ENCODE data around the gene ATXN10.

The ATXN10 gene

DNA sequence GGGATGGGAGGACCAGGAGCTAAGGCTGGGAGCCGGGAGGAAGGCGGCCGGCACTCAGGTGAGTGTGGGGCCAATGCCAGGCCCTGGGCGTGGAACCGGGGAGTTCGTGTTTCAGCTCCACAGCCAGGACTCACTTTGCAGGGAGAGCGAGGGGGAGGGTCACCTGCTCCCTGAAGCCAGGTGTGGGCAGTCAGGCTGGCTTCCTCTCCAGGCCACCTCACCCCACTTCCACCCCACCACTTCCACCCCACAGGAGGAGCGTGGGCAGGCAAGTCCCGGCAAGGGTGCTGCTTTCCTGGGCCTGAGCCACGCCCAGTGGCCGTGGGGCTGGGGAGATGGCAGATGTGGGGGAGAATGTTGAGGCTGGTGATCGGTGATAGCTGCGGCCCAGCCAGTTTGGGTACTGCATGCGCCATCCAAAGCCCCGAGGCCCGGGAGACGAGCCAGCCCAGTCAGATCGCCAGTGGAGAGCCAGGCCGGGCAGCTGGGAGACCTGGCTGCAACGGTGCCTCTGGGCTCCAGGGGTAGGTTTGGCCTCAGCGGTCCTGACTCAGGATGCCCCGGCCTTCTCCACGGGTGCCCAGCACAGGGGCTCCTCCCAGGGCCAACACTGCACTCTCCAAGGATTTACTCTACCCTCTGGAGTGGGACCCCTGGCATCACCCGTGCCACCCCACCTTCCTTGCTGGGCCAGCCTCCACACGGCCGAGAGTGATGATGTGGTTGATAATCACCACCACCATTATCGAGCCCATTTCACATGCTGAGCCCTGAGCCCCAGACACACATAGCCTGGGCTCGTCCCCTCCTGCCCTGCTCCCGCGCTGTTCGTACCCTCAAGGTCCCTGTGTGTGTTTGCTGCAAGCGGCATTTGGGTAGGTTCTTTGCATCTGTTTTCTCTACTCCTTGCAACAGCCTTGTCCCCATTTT lies 211.5 kb downstream of the ATXN10 start:
- DNase-seq = no peak

DNA sequence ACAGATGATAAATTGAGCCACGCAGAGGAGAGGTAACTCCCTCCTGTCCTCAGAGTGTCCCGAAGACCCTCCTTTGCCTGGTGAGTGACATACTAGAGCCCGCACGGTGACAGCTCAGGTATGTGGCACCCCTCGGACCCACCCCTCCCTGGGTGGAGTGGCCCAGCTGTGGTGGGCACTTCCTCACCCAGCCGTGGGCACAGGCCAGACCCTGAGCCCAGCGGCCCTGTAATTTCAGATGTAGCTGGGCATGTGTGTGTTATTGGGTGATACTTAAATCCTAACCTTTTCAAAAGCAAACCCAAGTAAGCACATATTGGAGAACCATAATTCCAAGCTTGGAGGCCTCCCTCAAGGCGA lies 212.2 kb downstream of the ATXN10 start:
- no peak for DNase-seq

DNA sequence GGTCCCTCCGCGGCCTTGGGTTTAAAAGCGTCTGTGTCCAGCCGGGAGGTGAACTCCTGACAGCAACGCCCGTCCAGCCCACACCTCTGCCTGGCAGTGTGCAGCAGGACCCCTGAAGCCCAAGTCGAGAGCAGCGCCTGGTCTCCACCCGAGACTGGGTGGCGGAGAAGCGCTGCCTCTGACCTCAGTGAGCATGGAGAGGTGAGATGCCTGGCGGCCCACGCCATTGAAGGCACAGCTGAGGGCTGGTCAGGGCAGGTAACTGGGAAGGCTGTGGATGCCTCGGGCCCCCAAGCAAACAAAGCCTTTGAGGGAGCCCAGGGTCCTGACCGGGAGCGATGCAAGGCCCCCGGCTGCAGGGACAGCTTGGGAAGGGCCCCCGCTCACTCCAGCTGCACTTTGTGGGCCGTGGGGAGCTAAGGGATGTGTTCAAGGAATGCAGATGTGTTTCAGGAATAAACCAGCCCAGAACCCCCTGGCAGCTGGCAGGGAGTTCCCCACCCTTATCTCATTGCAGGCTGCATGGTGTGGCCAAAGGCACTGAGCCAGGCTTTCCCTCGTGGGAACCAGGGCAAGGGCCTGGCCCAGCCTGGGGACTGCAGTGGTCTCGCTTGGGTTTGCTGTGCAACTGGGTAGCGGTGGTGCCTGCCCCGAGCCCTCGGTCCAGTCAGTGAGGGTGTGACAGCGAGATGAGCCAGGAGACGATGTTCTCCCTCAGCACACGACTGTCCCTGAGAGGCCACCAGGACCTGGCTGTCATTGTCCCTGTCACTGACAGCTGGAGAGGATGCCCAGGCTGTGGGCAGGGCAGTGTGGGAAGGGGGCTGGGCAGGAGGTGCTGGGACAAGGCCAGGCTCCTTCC lies 212.8 kb downstream of the ATXN10 start:
- no peak for DNase-seq

DNA sequence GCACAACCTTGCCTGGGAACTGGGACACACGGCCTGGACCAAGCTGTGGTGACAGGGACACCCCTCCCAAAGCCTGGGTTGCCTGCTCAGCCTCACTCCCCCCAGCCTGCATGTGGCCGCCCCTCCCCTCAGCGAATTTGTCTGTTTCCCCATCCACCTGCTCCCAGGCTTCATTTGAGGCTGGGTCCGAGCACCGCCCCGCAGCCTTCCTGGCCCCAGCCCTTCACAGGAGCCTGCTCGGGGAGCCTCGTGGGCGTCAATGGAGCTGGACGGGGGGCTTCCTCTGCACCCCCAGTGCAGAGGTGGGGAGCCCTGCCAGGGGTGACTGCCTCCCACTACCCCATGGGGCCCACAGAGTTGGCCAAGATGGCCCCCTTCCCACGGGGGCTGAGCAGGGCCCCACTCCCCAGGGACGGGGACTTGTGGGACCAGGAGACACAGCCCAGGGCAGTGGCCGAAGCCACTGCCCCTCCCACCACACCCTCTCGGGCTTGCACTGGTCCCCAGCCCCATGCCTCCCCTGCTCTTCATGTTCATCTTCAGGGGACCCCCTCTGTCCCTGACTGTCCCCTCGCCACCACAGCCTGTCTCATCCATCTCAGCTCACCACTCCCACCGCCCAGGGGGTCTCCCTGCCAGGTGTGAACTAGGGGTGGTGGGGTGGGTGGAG lies 213.7 kb downstream of the ATXN10 start:
- DNase-seq = no peak

DNA sequence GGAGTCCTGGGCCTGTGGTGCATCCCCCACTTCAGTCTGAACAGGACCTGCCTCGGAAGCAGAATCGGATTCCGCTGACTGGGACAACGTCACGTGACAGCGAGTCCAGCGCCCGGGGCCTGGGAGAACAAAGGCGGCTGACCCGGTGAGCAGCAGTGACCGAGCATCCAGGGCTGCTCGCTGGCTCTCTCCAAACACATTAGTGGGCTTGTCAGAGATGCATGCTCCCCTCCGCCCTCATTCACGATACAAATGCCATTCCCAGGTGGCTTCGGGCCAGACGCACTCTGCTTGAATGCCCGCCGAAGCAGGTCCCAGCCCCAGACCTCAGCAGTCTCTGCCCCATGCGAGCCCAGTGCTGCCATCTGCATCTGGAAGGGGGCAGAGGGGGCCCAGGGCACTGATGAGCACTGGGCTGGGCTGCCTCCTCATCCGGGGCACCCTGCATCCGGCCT lies 214.3 kb downstream of the ATXN10 start:
- DNase-seq = no peak

GRCh38 chr22:45886540-45886939 lies 214.9 kb downstream of the ATXN10 start:
- DNase-seq = no peak

DNA sequence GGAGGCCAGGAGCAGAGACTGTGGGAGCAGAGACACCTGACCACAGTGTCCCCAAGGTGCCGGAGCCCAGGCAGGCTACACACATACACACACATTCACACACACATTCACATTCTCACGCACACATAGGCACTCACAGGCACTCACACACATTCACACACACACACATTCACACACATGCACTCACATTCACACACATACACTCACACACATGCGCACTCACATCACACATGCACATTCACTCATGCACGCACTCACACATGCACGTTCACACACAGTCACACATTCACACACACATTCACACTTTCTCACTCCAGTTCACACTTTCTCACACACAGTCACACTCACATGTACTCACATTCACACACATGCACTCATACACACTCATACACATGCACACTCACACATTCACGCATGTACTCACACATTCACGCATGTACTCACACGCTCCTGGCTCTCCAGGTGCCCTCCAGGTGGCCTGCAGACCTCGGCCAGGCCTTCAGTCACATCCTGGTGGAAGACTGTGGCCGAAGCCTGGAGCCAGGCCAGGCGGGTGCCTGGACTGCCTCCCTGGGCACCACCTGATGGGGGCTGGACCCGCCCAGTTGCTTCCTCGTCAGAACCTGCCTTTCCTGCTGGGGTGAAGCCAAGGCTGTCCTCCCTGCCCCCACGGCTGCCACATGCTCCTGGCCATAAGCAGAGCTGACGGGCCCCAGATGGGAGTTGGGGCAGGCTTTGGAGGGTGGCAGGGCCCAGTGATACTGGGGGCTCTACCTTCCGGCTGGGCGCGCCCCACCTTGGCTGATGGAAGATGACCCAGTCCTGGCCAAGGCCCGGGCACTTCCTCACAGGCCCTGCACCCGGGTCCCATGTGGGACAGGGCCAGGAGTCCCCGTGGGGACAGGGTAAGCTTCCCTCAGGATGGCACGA lies 215.8 kb downstream of the ATXN10 start:
- DNase-seq = no peak

GRCh38 chr22:45888221-45889092 lies 216.8 kb downstream of the ATXN10 start:
- DNase-seq = no peak

DNA sequence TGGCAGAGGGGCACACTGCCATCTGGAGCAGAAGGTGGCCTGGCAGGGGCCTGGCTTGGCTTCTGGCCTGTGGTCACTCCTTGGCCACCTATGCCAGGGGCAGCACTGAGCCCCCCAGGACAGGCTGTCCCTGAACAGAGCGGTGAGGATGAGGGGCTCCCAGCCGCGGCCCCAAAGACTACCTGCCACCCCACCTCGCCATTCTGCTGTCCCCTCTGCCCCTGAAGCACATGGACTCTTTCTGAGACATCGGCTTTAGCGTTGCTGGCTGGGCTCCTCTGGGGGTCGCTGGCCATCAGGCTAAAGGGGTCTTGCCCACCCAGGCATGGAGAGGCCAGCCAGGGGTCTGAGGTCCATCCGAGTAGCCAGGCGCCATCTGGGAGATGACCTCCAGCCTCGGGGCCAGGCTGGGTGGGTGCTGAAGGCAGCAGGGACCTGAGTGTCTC lies 217.5 kb downstream of the ATXN10 start:
- DNase-seq = no peak

- DNase-seq = no peak
Measured at GRCh38 chr22:45889539-45890350, 218.1 kb downstream of the ATXN10 start.

GRCh38 chr22:45890351-45890635 lies 218.7 kb downstream of the ATXN10 start:
- DNase-seq = no peak

DNA sequence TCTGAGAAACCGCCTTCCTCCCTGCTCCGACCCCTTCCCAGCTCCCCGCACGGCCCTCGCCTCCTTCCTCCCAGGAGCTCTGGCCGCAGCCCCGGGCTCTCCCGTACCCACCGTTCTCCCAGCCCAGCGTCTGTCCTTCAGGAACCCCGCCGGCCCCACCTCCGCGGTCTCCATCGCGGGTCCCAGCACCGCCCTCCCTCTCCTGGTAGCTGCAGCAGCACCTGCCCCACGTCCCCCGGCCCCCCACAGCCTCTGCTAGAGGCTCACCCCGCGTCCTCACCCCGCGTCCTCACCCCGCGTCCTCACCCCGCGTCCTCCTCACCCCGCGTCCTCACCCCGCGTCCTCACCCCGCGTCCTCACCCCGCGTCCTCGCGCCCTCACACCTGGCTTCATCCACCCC lies 219.4 kb downstream of the ATXN10 start:
- no peak for DNase-seq

DNA sequence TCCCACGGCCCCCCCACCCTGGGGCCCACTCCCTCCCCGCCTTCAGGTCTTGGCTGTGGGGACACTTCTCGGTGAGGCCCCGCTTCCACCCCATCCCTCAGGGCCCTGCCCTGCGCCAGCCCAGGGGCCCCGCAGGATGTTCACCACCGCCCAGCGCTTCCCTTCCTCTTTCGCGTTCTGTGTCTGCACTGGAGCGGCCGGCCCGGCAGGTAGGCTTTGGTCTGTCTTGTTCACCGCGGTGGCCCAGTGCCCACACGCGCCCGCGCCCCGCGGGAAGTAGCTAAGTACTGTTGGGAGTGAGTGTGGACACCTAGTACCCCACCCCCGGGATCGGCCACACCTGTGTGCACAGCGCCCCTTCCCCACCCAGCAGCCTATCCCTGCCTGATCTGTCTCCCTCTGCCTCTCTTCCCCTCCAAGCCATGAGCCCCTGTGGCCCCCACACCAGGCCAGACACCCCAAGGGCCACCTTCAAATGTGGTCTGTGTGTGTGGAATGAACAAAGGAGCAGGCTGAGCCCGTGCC lies 219.9 kb downstream of the ATXN10 start:
- no peak for DNase-seq

GRCh38 chr22:45891996-45892621 lies 220.5 kb downstream of the ATXN10 start:
- no peak for DNase-seq

DNA sequence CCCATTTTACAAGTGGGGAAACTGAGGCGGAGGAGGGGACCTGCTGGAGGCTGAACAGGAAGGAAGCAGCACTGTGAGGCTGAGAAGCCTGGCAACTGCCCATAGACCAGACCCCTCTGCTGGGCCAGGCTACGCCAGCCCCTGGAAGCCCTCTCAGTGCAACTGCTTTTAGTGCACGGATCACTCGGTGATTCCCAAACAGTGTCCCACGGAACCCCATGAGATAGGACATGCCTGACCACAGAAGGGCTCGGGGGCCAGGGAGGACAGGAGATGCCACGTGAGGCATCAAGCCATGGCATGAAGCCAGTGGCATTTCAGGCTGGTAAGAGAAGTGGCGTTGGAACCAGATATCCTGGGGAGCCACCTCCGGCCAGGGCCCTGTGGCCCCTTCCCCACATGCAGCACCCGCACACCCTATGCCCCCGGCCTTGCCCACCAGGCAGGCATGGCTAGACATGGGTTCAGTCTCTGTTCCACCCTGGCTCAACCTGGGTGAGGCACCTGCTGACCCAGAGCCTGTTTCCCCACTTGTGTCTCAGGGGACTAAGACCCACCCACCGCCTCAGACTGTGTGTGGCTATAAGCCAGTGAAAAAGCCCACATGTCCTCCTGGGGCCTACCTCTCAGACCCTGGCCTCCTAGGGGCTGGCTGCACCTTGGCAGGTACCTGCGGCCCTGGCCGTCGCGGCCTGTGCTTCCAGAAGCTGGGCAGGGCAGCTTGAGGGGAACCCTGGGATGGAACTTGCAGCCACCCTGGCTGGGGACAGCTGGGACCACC lies 221.2 kb downstream of the ATXN10 start:
- DNase-seq = no peak

DNA sequence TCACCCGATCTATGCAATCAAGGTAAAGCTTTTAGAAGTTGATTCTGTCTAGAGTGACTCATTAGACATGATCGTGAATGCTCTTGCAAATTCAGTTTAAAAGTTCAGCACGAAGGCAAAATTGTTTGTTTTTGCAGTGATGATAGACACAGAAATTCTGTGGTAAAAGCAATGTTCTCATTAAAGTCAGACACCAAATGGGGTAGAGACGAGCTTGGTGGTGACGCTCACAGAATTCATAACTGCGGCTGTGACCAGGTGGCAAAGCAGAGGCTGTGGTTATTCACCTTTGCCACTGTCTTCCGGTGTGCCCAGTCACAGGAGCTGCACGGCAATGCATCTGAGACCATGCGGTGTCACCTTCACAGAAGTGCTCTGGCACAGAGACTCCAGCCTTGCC lies 221.9 kb downstream of the ATXN10 start:
- no peak for DNase-seq
